Astrocyte (in vitro differentiated cells and primary cell): Measurements from ENCODE around the gene TRIM61. TPM values are rescaled to one million over a fixed set of nuclear protein-coding genes. Genes with fewer than 3 reads are reported as not detected.
"Not testable (repeated sequence)": the region's sequence is repeated elsewhere in the genome, so short reads cannot be mapped to it uniquely, and the experiment has no call there.

ENCODE experiments used
- DNase-seq: peaks from one replicate; pipeline ENCODE4 v3.0.0-alpha.2; 2010; ENCODE audit warnings: low read depth
- FAIRE-seq: peaks from 2 replicates; lab custom pipeline; 2011; peaks lifted over from hg19 to GRCh38; lab: Jason Lieb, UNC
- H2AFZ ChIP-seq: 2 replicates; pipeline ENCODE4 v1.6.0; 2012; ENCODE audit warnings: low read depth, low read length, inconsistent platforms
- H3K27ac ChIP-seq: 2 replicates; pipeline ENCODE4 v1.5.1; 2011; ENCODE audit warnings: low read depth, low read length, inconsistent platforms
- H3K27me3 ChIP-seq: 2 replicates; pipeline ENCODE4 v1.6.0; 2011; ENCODE audit warnings: low read length, inconsistent platforms; ENCODE audit not compliant: insufficient read depth
- H3K36me3 ChIP-seq: 2 replicates; pipeline ENCODE4 v1.5.1; 2011; ENCODE audit warnings: low read length, inconsistent platforms; ENCODE audit not compliant: insufficient read depth
- H3K4me1 ChIP-seq: 2 replicates; pipeline ENCODE4 v1.5.1; 2011; ENCODE audit warnings: low read length, inconsistent platforms; ENCODE audit not compliant: insufficient read depth
- H3K4me2 ChIP-seq: 2 replicates; pipeline ENCODE4 v1.6.0; 2012; ENCODE audit warnings: low read length, inconsistent platforms
- H3K4me3 ChIP-seq: 2 replicates; pipeline ENCODE4 v1.5.1; 2011; ENCODE audit warnings: low read depth, mild to moderate bottlenecking, low read length, inconsistent platforms; ENCODE audit not compliant: insufficient read depth
- H3K79me2 ChIP-seq: 2 replicates; pipeline ENCODE4 v1.6.0; 2012; ENCODE audit warnings: mild to moderate bottlenecking, low read length, inconsistent platforms; ENCODE audit not compliant: insufficient read depth
- H3K9ac ChIP-seq: 2 replicates; pipeline ENCODE4 v1.6.0; 2012; ENCODE audit warnings: mild to moderate bottlenecking, low read length, inconsistent platforms
- H3K9me3 ChIP-seq: 2 replicates; pipeline ENCODE4 v1.5.1; 2012; ENCODE audit warnings: low read depth, mild to moderate bottlenecking, low read length, inconsistent platforms; ENCODE audit not compliant: insufficient read depth
- H4K20me1 ChIP-seq: 2 replicates; pipeline ENCODE4 v1.6.0; 2012; ENCODE audit warnings: low read length, inconsistent platforms; ENCODE audit not compliant: insufficient read depth
- H3K27ac Mint-ChIP-seq: one replicate; pipeline ENCODE4 v1.8.0; 2021; ENCODE audit warnings: mild to moderate bottlenecking, mixed read lengths; ENCODE audit not compliant: unreplicated experiment
- H3K27me3 Mint-ChIP-seq: one replicate; pipeline ENCODE4 v1.8.0; 2021; ENCODE audit warnings: low read depth, mixed read lengths; ENCODE audit not compliant: unreplicated experiment
- H3K36me3 Mint-ChIP-seq: one replicate; pipeline ENCODE4 v1.8.0; 2021; ENCODE audit warnings: low read depth, mixed read lengths; ENCODE audit not compliant: unreplicated experiment
- H3K4me1 Mint-ChIP-seq: one replicate; pipeline ENCODE4 v1.8.0; 2021; ENCODE audit warnings: low read depth, mixed read lengths; ENCODE audit not compliant: unreplicated experiment
- H3K4me3 Mint-ChIP-seq: one replicate; pipeline ENCODE4 v1.8.0; 2021; ENCODE audit warnings: mild to moderate bottlenecking, moderate library complexity, mixed read lengths; ENCODE audit not compliant: unreplicated experiment
- H3K9me3 Mint-ChIP-seq: one replicate; pipeline ENCODE4 v1.8.0; 2021; ENCODE audit warnings: mild to moderate bottlenecking, mixed read lengths; ENCODE audit not compliant: unreplicated experiment
- EZH2 ChIP-seq: IDR thresholded peaks from 2 replicates; pipeline ENCODE4 v1.6.1; 2012; ENCODE audit warnings: mild to moderate bottlenecking, low read length, inconsistent platforms; ENCODE audit not compliant: insufficient read depth
- total RNA-seq: library from RNA; stranded (reverse); gene quantifications from 2 replicates; pipeline ENCODE4 v1.2.1, GENCODE V29; 2021
- TF ChIP-seq, protein P1 (sequence below): IDR thresholded peaks from 2 replicates; pipeline ENCODE4 v1.5.1; 2011; ENCODE audit warnings: low read depth, mild to moderate bottlenecking, inconsistent platforms, low read length, moderate library complexity; ENCODE audit not compliant: insufficient read depth

The TRIM61 gene
- total RNA-seq, 1 donor from 2014 or later, result 2.2 TPM

DNA sequence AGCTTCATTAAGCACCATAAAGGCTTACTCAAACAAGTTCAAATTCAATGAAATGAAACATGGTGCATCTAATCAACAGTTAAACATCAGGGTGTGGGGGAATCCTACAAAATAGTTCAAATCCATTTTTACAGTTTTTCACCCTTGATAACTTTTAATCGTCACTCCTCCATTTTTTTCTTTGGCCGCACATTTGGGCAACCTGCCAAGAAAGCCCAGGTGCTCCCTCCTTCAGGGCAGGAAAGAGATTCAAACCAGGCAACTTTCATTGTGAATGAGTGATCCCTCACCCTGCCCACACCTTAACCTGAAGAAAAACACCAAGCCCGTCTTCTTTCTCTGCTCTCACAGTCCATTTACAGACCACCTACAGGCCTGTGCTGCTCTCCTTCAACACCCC, 24.9 kb downstream of the TRIM61 start:
- Mint-ChIP-seq H3K9me3 (no peaks in the 10 kb centered on the region), H3K27ac (no peak overlapping the region), H3K4me3 (no peak overlapping the region), H3K36me3 (no peaks in the 10 kb centered on the region), H3K4me1 (peaks cover 1% of the 10 kb centered on the region), H3K27me3 (peaks cover 4% of the 10 kb centered on the region)
- H3K36me3 ChIP-seq, result no peaks in the 10 kb centered on the region
- no peak for DNase-seq
- TF ChIP-seq, protein P1, sequence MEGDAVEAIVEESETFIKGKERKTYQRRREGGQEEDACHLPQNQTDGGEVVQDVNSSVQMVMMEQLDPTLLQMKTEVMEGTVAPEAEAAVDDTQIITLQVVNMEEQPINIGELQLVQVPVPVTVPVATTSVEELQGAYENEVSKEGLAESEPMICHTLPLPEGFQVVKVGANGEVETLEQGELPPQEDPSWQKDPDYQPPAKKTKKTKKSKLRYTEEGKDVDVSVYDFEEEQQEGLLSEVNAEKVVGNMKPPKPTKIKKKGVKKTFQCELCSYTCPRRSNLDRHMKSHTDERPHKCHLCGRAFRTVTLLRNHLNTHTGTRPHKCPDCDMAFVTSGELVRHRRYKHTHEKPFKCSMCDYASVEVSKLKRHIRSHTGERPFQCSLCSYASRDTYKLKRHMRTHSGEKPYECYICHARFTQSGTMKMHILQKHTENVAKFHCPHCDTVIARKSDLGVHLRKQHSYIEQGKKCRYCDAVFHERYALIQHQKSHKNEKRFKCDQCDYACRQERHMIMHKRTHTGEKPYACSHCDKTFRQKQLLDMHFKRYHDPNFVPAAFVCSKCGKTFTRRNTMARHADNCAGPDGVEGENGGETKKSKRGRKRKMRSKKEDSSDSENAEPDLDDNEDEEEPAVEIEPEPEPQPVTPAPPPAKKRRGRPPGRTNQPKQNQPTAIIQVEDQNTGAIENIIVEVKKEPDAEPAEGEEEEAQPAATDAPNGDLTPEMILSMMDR, result no peak
- TF ChIP-seq EZH2, result no peak
- no peak overlapping the region for H3K4me3 ChIP-seq
- H3K4me1 ChIP-seq, result no peaks in the 10 kb centered on the region
- no peak overlapping the region for H3K9ac ChIP-seq
- no peak overlapping the region for H3K27ac ChIP-seq
- H3K27me3 ChIP-seq, result no peaks in the 10 kb centered on the region
- H3K79me2 ChIP-seq, result peaks cover 7% of the 10 kb centered on the region
- no peak overlapping the region for H3K4me2 ChIP-seq
- H3K9me3 ChIP-seq, result no peaks in the 10 kb centered on the region
- no peak for FAIRE-seq
- no peak overlapping the region for H2AFZ ChIP-seq
- no peaks in the 10 kb centered on the region for H4K20me1 ChIP-seq

DNA sequence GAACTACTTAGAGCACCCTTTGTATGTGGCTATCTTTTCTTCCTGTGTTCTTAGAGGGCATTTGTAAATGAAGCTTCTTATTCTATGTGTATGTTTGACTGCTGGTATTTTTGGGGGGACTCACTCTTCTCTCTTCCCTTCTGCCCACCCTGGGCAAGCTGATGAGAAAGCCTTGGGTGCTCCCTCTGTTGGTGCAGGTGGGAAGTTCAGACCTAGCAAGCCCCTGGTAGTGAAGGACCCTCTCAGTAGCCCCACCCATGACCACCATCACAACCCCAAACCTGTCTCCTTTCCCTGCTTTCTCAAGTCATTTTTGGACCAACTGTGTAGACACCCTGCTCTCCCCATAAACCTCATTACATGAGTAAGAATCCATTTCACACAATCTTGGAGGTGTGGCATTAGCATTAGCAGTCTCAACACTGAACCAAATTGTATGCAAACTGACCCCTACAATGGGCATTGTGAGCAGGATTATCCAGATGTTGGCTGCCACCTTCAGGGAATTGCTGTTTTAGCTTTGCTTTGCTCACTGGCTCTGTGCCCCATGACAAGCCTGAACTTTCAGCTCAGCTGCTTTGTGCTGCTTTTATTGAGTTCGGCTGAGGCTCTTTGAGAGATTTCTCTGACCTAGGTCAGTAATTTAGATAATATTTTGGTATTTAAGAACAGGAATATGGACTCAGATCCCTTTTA, 27.9 kb downstream of the TRIM61 start:
- Mint-ChIP-seq H3K4me1 (peaks cover 5% of the 10 kb centered on the region), H3K27ac (no peak overlapping the region), H3K27me3 (peaks cover 4% of the 10 kb centered on the region), H3K9me3 (no peaks in the 10 kb centered on the region), H3K36me3 (no peaks in the 10 kb centered on the region), H3K4me3 (no peak overlapping the region)
- TF ChIP-seq EZH2, result no peak
- TF ChIP-seq, protein P1, result no peak
- Histone ChIP-seq H4K20me1 (no peaks in the 10 kb centered on the region), H3K4me1 (no peaks in the 10 kb centered on the region), H3K9me3 (no peaks in the 10 kb centered on the region), H3K4me2 (no peak overlapping the region), H3K27me3 (no peaks in the 10 kb centered on the region), H3K79me2 (no peaks in the 10 kb centered on the region), H3K27ac (no peak overlapping the region), H3K4me3 (no peak overlapping the region), H3K36me3 (no peaks in the 10 kb centered on the region), H2AFZ (no peak overlapping the region), H3K9ac (no peak overlapping the region)
- DNase-seq (no peak), FAIRE-seq (no peak)

DNA sequence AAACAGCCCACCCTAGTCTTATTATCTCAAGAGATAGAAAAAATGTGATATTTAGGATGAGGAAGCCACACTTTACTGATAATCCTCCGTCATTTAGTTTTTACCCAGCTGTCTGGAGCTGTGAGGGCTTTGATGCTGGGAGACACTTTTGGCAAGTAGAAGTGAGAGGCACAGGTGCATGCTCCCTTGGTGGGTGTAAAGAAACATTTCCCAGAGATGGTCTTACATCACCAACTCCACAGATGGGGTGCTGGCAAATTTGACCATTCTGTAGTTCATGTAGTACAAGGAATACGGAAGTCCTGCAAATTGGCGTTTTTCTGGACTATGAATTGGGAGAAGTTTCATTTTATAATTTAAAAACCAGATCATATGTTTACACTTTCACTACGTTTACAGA, 28.5 kb downstream of the TRIM61 start:
- no peak overlapping the region for H3K27ac ChIP-seq
- Mint-ChIP-seq H3K9me3 (no peaks in the 10 kb centered on the region), H3K36me3 (no peaks in the 10 kb centered on the region), H3K27me3 (peaks cover 4% of the 10 kb centered on the region), H3K4me3 (no peak overlapping the region), H3K27ac (no peak overlapping the region), H3K4me1 (peaks cover 5% of the 10 kb centered on the region)
- no peak overlapping the region for H2AFZ ChIP-seq
- H3K4me2 ChIP-seq, result no peak overlapping the region
- H3K9ac ChIP-seq, result no peak overlapping the region
- no peaks in the 10 kb centered on the region for H3K9me3 ChIP-seq
- H3K4me3 ChIP-seq, result no peak overlapping the region
- TF ChIP-seq, protein P1, result no peak
- TF ChIP-seq EZH2, result no peak
- no peaks in the 10 kb centered on the region for H3K36me3 ChIP-seq
- no peak for FAIRE-seq
- DNase-seq, result no peak
- no peaks in the 10 kb centered on the region for H3K4me1 ChIP-seq
- no peaks in the 10 kb centered on the region for H3K79me2 ChIP-seq
- no peaks in the 10 kb centered on the region for H3K27me3 ChIP-seq
- no peaks in the 10 kb centered on the region for H4K20me1 ChIP-seq

DNA sequence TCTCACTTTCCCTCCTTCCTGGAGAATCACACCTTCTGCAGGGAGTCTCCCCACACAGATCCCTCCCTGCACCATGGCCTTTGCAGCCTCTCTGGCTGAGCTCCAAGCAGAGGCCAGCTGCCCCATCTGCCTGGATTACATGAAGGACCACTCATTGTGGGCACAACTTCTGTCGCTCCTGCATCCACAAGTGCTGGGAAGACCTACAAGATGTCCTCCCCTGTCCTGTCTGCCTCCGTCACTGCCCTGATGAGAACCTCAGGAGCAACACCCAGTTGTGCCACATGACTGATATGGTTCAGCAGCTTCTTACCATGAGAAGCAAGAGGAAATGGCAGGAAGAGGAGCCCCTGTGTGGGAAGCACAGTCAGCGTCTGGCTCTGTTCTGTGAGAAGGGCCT, 29.5 kb downstream of the TRIM61 start:
- H3K4me2 ChIP-seq, H3K4me3 ChIP-seq, H3K4me1 Mint-ChIP-seq, H4K20me1 ChIP-seq, H3K36me3 ChIP-seq, FAIRE-seq, H3K27me3 Mint-ChIP-seq, H3K9ac ChIP-seq, H3K27me3 ChIP-seq, H3K9me3 ChIP-seq, H2AFZ ChIP-seq, DNase-seq, H3K4me1 ChIP-seq, H3K27ac Mint-ChIP-seq, H3K27ac ChIP-seq, H3K79me2 ChIP-seq, H3K4me3 Mint-ChIP-seq, H3K36me3 Mint-ChIP-seq, H3K9me3 Mint-ChIP-seq: not testable (repeated sequence)
